TTC549 (cell line): ENCODE results near the gene NDUFAF5.
A peak's percentile ranks its signal among the peaks of the same experiment; 100 is the strongest.
"Not testable (repeated sequence)": the region's sequence is repeated elsewhere in the genome, so short reads cannot be mapped to it uniquely, and the experiment has no call there.

Experiments used
- FAIRE-seq: peaks from 2 replicates; lab custom pipeline; 2012; peaks lifted over from hg19 to GRCh38; lab: Jason Lieb, UNC

Gene NDUFAF5, protein sequence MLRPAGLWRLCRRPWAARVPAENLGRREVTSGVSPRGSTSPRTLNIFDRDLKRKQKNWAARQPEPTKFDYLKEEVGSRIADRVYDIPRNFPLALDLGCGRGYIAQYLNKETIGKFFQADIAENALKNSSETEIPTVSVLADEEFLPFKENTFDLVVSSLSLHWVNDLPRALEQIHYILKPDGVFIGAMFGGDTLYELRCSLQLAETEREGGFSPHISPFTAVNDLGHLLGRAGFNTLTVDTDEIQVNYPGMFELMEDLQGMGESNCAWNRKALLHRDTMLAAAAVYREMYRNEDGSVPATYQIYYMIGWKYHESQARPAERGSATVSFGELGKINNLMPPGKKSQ

DNA sequence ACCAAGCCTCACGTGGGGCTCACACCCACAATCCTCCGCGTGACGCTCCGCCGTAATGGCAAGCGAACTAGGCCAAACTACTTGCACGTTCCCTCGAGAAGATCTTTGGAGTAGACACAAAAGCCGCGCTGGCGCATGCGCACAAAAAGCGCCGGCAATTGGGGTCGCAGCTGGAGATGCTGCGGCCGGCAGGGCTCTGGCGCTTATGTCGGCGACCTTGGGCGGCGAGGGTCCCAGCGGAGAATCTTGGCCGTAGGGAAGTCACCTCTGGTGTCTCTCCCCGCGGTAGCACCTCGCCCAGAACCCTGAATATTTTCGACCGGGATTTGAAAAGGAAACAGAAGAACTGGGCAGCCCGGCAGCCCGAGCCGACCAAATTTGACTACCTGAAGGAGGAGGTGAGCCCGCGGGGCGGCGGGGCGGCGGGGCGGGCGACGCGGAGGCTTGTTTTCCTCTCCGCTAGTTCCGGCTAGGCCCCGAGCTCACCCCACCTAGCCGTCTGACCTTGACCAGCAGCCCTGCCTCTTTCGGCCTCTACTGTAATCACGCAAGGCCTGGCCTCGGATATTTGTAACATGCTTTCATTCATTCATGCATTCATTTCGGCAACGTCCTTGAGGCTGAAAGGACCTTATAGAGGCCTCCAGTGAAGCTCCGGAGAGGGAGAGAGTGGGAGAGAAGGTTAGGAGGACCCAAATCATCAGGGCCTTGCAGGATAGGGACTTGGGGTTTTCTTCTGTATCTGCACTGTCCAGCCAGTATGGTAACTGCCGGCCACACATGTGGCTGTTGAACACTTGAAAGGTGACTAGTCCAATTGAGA, at the start of gene NDUFAF5, which contains the start of gene ESF1:
Gene NDUFAF5 (plus strand): TSS at position 136 of the 823 bp plus-strand sequence. CDS start 41 bp downstream, at position 177.
Gene ESF1 (minus strand): TSS at position 27 of the 823 bp plus-strand sequence. CDS start 1,779 bp downstream, outside the sequence.
- peak; percentile 65 for FAIRE-seq

DNA sequence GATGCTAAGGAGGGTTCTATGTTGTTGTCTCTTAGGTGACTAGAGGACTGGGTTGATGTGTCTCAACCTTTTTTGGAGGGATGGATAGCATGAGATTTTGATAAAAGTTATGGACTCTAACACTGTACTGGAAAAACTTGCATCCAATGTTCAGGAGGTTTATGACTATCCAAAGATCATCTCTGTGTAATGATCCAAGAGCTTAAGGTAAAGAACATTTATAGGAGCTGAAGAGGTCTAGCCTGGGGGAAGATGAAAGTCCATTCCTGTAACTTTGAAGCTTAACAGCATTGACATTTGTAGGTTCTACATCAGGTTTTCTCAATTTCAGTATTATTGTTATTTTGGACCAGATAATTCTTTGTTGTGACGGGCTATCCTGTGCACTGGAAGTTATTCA, 49.0 kb upstream of the NDUFAF5 start:
- no peak for FAIRE-seq

DNA sequence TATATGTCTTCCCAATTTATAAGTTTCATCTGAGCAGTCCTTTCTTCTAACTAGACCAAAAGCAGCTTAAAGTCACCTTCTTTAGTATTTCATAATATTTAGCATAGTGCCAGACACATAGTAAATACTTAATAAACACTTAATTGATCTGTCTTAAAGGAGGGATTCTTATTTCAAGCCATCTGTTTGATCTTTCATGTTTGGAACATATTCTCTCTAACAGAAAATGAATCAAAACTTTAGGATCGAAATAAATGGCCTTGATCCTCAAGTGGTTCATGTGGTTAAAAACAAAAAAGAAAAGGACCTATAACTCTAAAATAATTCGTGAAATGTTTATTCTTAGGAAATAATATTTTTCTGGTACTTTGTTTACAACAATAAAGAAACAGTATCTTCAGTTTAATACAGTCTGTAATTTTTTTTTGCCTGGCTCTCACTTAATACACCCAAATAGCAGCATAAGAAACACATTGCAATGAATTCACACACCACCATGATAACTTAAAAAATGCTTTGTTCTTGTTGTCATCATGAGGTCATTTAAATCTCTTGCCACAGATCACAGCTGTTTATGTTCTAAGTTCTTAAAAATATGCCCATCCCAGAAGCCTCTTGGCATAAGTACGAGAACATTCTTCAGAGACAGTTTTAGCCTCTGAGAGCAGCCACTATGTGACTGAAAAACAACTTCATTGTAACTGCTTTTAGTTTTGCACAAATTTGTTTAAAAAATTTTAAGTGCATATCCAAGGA, 48.2 kb upstream of the NDUFAF5 start:
- no peak for FAIRE-seq

DNA sequence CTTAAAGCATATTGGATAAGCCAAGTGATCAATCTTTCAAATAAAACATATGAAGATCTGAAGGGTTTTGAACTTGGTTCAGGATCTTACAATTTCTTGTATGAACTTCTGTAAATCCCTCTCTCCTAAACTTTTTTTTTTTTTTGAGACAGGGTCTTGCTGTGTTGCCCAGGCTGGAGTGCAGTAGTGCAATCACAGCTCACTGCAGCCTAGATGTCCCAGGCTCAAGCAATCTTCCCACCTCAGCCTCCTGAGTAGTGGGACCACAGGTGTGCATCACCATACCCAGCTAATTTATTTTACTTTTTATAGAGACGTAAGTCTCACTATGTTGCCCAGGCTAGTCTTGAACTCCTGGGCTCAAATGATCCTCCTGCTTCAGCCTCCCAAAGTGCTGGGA, 46.6 kb upstream of the NDUFAF5 start:
- not testable (repeated sequence) for FAIRE-seq

DNA sequence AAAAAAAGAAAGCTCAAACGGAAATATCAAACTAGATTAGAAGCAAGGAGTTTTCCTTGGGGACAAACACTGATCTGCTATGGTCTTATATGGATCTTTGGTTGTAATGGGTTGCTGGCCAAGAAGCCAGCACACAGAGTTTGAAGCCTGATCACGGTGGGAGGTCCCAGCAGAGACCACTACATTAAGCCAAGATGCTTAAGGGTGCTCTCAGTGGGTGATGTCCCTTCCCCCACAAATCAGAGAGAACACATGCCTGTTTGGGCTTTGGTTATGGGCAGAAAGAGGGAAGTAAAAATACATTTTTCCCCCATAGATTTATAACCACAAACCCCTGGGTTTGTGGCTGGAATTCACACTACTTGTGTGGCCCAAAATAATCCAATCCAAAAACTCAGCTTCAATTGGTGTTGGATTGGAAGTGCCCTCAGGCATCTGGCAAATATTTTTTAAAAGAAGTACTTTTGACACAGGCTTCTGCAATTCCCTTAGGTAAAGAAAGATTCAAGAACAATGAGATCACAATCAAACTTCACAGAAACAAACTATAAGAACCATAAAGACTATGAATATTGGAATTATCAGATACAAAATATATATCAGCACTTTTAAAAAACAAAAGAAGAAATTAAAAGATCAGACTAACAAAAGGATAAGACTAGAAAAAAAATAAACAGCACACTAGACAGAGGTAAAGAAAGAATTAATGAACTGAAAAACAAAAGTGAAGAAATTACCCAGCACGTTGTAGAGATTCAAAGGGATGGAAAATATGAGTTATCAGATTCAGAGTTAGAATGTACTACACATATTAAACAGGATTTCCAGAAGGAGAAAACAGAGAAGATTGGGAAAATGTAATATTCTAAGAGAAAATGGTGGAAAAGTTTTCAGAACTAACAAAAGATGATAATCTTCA, 44.8 kb upstream of the NDUFAF5 start:
- no peak for FAIRE-seq

DNA sequence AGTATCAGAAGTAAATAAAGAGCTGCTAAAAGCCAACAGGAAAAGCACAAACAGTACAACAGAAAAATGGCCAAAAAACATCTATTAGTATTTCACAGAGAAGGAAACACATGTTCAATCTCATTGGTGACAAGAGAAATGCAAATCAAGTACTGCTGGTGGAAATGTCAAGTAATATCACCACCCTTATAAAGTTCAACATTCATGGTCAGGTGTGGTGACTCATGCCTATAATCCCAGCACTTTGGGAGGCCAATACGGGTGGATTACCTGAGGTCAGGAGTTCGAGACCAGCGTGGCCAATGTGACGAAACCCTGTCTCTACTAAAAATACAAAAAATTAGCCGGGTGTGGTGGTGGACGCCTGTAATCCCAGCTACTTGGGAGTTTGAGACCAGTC, 42.9 kb upstream of the NDUFAF5 start:
- no peak for FAIRE-seq

DNA sequence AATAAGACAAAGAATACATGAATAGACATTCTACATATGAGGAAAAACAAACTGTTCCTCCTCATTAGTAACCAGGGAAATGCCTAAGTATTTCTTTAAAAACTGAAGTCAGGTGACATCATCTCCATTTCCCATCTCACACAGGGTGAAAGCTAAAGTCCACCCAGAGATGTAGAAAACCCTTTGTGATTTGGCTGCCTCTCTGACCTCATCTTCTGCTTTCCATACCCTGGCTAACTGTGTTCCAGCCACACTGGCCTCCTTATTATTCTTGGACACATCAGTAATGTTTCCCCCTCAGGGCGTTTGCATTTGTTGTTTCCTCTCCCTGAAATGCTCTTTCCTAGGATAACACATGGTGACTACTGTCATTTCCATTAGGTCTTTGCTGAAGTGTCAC, 40.5 kb upstream of the NDUFAF5 start:
- FAIRE-seq: no peak

DNA sequence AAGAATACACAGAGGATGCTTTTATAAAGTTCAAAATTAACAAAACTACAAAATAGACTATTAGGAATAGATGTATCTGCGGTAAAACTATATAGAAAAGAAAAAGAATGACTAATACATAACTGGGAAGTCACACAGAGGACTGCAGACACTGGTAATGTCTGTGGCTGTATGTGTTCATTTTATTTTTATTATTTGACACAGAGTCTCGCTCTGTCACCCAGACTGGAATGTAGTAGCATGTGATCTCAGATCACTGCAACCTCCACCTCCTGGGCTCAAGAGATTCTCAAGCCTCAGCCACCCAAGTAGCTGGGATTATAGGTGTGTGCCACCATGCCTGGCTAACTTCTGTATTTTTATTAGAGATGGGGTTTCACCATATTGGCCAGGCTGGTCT, 39.0 kb upstream of the NDUFAF5 start:
- FAIRE-seq: no peak

DNA sequence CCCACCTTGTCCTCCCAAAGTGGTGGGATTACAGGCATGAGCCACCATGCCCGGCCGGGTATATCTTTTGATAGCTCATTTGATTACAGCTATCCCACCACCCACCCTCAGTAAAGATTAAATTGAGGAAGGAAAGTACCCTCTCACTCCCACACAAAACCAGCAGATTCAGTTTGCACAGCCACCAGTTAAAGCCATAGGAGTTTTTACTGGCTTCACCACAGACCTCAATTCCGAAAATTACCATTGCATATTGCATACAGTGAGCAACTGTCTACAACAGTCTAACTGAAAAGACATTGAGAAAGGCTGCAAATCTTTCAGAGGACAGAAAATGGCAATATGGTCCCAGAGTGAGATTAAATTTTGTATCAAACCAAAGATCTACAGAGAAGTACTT, 35.0 kb upstream of the NDUFAF5 start:
- FAIRE-seq: no peak

DNA sequence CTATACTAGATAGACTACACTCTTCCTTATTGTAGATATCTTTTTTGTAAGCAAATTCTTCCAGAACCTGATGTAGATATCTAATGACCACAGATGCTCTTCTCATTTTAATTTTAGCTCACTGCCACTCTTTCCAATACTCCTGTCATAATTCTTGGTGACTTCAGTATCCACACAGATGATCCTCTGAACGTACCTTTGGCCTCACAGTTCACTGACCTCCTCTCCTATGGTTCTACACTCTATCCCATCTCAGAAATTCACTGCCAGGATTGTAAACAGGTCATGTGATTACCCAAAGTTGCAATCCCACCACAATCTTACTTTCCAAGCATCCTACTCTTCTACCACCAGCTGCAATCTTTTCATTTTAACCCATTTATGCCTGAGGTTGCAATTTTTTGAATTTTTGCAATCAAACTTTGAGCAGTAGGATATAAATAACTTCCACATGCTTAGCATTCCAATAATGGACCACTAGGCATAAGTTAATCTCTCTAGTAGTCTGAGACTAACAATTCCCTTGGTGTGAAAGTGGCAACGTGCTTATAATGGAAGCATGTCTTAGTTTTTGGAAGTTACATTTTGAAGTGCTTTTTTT, 31.3 kb upstream of the NDUFAF5 start:
- FAIRE-seq: no peak

DNA sequence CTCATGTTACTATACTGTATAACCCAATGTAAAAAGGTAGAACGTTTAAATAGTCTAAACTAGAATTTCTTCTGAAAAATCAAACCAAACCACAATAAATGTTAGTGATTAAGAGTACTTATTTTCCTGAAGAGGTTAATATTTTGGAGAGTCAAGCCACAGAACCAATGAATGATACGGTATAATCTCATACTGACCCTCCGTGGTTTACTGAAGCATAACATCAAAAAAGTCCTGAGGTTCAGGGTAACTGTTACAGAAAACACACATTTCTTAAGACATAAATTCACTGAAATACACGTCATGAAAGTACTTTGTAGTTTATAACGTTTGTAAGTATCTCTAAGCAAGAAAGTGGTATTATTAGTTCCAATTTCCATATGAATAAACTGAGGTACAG, 29.0 kb upstream of the NDUFAF5 start:
- FAIRE-seq: no peak

DNA sequence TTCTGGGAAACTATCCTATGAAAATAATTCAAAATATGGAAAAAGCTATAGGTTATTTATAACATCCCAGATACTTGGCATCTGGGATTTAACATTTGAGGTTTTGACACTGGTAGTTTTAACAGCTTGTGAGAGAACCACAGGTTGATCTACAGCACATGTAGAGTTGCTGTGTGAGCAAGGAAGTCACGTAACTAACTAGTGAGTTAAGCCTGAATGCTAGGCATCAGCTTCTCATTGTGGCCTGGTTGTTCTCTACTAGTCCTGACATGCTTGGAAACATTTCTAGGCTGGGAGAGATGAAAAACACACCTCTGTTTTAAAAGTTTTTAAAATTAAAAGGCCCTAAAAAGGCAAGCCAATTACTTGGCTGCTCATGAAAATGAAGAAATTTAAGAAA, 28.3 kb upstream of the NDUFAF5 start:
- FAIRE-seq: no peak

DNA sequence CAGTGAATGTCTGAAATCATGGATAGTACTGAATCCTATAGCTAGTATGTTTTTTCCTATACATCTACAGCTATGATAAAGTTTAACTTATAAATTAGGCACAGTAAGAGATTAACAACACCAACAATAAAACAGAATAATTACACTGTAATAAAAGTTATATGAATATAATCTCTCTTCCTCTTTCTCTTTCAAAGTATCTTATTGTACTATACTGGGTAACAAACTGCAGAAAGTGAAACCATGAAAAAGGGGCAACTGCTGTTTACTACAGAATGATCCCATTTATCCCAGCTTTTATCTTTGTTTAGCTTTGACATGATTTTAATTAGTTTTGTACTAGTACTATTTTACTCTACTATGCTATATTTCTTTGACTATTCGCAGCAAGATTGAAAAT, 25.9 kb upstream of the NDUFAF5 start:
- FAIRE-seq: no peak

DNA sequence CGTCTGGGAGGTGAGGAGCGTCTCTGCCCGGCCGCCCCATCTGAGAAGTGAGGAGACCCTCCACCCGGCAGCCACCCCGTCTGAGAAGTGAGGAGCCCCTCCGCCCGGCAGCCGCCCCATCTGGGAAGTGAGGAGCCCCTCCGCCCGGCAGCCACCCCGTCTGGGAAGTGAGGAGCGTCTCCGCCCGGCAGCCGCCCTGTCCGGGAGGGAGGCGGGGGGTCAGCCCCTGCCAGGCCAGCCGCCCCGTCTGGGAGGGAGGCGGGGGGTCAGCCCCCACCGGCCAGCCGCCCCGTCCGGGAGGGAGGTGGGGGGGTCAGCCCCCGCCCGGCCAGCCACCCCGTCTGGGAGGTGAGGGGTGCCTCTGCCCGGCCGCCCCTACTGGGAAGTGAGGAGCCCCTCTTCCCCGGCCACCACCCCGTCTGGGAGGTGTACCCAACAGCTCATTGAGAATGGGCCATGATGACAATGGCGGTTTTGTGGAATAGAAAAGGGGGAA, 24.3 kb upstream of the NDUFAF5 start:
- not testable (repeated sequence) for FAIRE-seq

DNA sequence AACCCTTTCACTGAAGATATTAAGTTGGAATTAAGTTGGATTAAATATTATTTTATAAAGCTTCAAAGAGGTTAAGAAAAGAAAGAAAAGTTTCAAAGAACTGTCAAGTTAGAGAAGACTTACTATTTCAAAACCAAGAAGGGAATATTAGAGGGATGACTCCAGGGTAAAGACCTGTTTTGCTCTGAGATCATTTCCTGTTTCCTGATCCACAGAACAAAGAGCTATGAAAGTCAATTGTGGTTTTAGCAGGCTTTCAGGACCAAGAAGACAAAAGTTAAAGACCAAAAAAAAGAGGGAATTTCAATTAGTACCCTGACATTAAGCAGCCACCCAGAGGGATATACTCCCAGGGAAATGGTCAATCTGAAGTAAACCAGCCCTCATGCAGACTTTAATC, 19.5 kb upstream of the NDUFAF5 start:
- no peak for FAIRE-seq

DNA sequence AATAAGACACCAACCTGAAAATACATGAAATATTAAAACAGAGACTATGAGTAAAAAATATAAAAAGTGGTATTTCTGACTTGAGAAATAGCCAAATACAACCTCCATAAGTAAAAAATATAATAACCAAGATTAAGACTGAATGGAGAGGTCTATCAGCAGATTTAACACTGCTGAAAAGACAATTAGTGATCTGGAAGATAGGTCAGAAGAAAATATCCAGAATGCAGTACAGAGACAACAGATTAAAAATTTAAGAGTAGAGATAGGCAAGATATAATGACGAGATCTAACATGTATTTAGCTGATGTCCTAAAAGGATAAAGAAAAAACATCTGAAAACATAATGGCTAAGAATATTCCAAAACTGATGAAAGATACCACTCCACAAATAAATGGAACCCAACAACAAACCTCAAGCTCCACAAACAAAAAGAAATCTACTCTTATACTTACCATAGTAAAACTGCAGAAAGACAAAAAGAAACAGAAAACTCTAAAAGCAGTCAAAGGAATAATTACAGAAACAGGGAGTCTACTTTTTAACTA, 18.9 kb upstream of the NDUFAF5 start:
- no peak for FAIRE-seq

DNA sequence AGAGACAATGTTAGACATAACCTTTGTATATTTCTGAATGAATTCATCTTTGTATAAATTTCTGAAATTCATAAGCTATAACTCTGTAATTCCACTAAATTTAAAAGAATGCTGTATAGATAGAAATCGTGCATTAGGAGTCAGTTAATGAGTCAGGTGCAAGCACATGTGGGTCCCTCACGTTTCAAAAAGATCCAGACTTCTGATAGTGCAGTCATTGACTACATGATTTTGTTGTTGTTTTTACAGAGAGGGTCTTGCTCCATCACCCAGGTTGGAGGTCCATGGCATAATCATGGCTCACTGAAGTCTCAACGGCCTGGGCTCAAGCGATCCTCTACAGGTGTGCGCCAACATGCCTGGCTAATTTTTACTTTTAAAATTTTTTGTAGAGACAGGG, 14.7 kb upstream of the NDUFAF5 start:
- FAIRE-seq: no peak

DNA sequence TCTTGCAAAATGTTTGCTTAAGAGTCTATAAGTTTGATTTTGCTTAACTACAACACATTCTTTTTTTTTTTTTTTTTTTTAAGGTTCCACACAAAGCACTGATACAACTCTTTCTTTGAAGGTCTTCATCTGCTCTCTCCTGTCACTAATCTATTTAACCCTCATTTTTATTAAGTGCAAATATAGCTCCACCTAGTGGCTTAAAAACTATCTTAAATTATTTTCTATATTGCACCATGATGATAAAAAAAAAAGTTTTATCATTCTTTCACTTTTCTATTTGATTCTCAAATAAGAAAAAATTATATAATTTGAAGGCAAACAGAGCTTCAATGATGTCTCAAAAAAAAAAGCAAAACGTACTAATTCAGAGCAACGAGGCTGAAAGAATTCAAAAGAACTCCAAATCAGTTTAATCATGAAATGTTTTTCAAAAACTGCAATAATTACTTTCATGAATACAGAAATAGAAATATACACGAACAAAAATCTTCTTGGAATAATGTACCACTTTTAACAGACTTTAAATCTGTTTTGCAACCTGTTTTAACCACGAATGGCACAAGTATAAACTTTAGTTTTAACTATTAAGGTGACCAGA, 12.9 kb upstream of the NDUFAF5 start:
- peak; percentile 83 for FAIRE-seq

DNA sequence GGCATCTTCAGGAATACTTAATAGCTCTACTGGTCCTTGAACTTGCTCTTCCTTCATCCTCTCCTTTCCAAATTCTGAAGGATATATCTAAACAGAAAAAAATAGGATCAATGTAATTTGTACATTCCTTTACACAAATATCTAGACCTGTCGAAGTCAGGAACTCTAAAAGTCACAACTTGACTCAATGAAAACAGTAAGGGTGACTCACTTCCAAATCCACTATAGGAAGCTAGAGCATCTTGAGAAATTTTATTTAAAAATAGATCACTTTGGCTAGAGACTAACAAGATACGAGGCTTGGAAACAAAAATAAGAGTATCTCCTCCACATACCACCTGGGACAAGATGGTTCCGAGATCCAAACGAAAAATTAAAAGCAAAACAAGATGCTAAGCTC, 12.3 kb upstream of the NDUFAF5 start:
- no peak for FAIRE-seq

DNA sequence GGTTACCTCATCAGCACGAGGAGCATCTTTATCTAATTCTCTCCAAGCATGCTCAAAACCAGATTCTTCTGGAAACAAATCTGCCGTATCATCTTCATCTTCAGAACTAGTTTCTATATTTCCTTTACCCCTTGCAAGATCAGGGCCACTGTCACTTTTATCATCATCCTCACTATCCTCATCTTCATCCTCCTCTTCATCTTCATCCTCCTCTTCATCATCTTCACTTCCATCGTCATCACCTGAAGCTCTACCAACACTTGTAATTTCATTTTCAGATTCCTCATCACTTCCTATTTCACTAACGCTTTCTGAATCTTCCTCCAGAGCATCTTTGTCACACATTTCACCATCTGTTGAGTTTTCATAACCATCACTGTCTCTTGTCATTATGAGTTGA, 9.0 kb upstream of the NDUFAF5 start:
- no peak for FAIRE-seq
